Left ventricle myocardium inferior (tissue), 1 donor: ENCODE data around the gene RFTN1. TPM values are rescaled to one million over a fixed set of nuclear protein-coding genes. Genes with fewer than 3 reads are reported as not detected.
A peak's percentile ranks its signal among the peaks of the same experiment; 100 is the strongest.

ENCODE experiments used
- DNase-seq: peaks from one replicate; pipeline ENCODE4 v3.0.0-alpha.2; 2020
- H3K27ac ChIP-seq: fragments of 200-600 bp; replicated peaks from 2 replicates; pipeline ENCODE4 v1.8.0; 2021
- H3K27me3 ChIP-seq: fragments of 200-600 bp; 2 replicates; pipeline ENCODE4 v1.8.0; 2021; ENCODE audit warnings: low read depth
- H3K36me3 ChIP-seq: fragments of 200-600 bp; 2 replicates; pipeline ENCODE4 v1.8.0; 2021
- H3K4me1 ChIP-seq: fragments of 200-600 bp; 2 replicates; pipeline ENCODE4 v1.8.0; 2021
- H3K4me3 ChIP-seq: fragments of 200-600 bp; 2 replicates; pipeline ENCODE4 v1.8.0; 2021; ENCODE audit warnings: mild to moderate bottlenecking, moderate library complexity
- H3K9me3 ChIP-seq: fragments of 200-600 bp; replicated peaks from 2 replicates; pipeline ENCODE4 v1.8.0; 2021
- CTCF ChIP-seq: fragments of 200-600 bp; IDR thresholded peaks from 2 replicates; pipeline ENCODE4 v1.8.0; 2021; ENCODE audit warnings: antibody characterized with exemption, mild to moderate bottlenecking, borderline replicate concordance
- intact Hi-C: fragments of 100-400 bp; cut with micrococcal nuclease; formaldehyde crosslinking; loops from one replicate; pipeline ENCODE4 v1.11.0; 2022
- total RNA-seq: library from RNA; stranded (reverse); fragmentation: NEBNext Ultra II Directional; extraction: Animal tissue kit (Norgen Biotek cat#: 25700); gene quantifications from one replicate; pipeline ENCODE4 v1.2.1, GENCODE V29; 2021
- donor health status: DM: no; HTN: yes; CAD: no; lungs with severe emphysema.

Gene RFTN1
- total RNA-seq, 1 donor from 2014 or later, result 22.9 TPM

GRCh38 chr3:16372362-16373292 is 140.9 kb downstream of the RFTN1 start:
- Histone ChIP-seq H3K9me3 (no peaks in the 10 kb centered on the region), H3K4me1 (peaks cover 89% of the 10 kb centered on the region), H3K27me3 (no peaks in the 10 kb centered on the region), H3K27ac (peak overlapping the region; percentile 86), H3K36me3 (peaks cover 33% of the 10 kb centered on the region), H3K4me3 (no peak overlapping the region)
- DNase-seq, result no peak
- intact Hi-C loops, result loop anchor here (10.0 kb wide), 1 partner anchor 142 kb away; the partner anchor contains the start of gene RFTN1
- no peak for TF ChIP-seq CTCF

- H3K36me3 ChIP-seq, result peaks cover 38% of the 10 kb centered on the region
- no peaks in the 10 kb centered on the region for H3K27me3 ChIP-seq
- H3K9me3 ChIP-seq, result no peaks in the 10 kb centered on the region
- peaks cover 89% of the 10 kb centered on the region for H3K4me1 ChIP-seq
- peak overlapping the region; percentile 86 for H3K27ac ChIP-seq
- TF ChIP-seq CTCF, result no peak
- H3K4me3 ChIP-seq, result peak overlapping the region; percentile 29
- intact Hi-C loops, result loop anchor here (10.0 kb wide), 1 partner anchor 144 kb away; the partner anchor contains the start of gene RFTN1
- DNase-seq, result peak; percentile 53
Observed at GRCh38 chr3:16370872-16371740, 142.4 kb downstream of the RFTN1 start.

- Histone ChIP-seq H3K27me3 (no peaks in the 10 kb centered on the region), H3K27ac (peak overlapping the region; percentile 86), H3K4me3 (peak overlapping the region; percentile 29), H3K4me1 (peaks cover 89% of the 10 kb centered on the region), H3K36me3 (peaks cover 39% of the 10 kb centered on the region), H3K9me3 (no peaks in the 10 kb centered on the region)
- DNase-seq, result no peak
- no peak for TF ChIP-seq CTCF
- intact Hi-C loops, result loop anchor here (10.0 kb wide), 1 partner anchor 144 kb away; the partner anchor contains the start of gene RFTN1
Observed at GRCh38 chr3:16370503-16370871, 143.0 kb downstream of the RFTN1 start.

- Histone ChIP-seq H3K36me3 (peaks cover 45% of the 10 kb centered on the region), H3K27ac (peak overlapping the region; percentile 86), H3K4me1 (peaks cover 88% of the 10 kb centered on the region), H3K27me3 (no peaks in the 10 kb centered on the region), H3K9me3 (no peaks in the 10 kb centered on the region), H3K4me3 (no peak overlapping the region)
- TF ChIP-seq CTCF, result no peak
- no peak for DNase-seq
- intact Hi-C loops, result loop anchor here (10.0 kb wide), 1 partner anchor 145 kb away; the partner anchor contains the start of gene RFTN1
Observed at GRCh38 chr3:16369885-16370284, 143.6 kb downstream of the RFTN1 start.

GRCh38 chr3:16369276-16369675 is 144.2 kb downstream of the RFTN1 start:
- no peak for DNase-seq
- Histone ChIP-seq H3K27ac (peak overlapping the region; percentile 86), H3K4me3 (no peak overlapping the region), H3K9me3 (no peaks in the 10 kb centered on the region), H3K27me3 (no peaks in the 10 kb centered on the region), H3K4me1 (peaks cover 82% of the 10 kb centered on the region), H3K36me3 (peaks cover 51% of the 10 kb centered on the region)
- no peak for TF ChIP-seq CTCF
- intact Hi-C loops, result no loop called here
